Gastrocnemius medialis (tissue), 4 donors: ENCODE measurements around the gene ADRA2A. TPM values are rescaled to one million over a fixed set of nuclear protein-coding genes. Genes with fewer than 3 reads are reported as not detected.

Experiments
- ATAC-seq, 2 donors: fragments of 150-250 bp; one replicate each; pipeline ENCODE4 v1.9.1; 2016
- DNase-seq, 2 donors: peaks; one replicate each; pipeline ENCODE4 v3.0.0-alpha.2; 2019
- H3K27ac ChIP-seq, 4 donors: fragments of 200-600 bp; sonication (generic); 1 replicate in 1 of 4; 2 replicates in 3 of 4; pipeline ENCODE4 v1.5.1; 2016 to 2018; ENCODE audit warnings: mild to moderate bottlenecking in 2 of 4, moderate library complexity in 1 of 4
- H3K27me3 ChIP-seq, 3 donors: fragments of 200-600 bp; sonication (generic) in 2 of 3; 1 replicate in 1 of 3; 2 replicates in 2 of 3; pipeline versions ENCODE4 v1.5.1 to v1.6.0; 2016 to 2019; ENCODE audit warnings: mild to moderate bottlenecking in 1 of 3, moderate library complexity in 1 of 3
- H3K36me3 ChIP-seq, 2 donors: fragments of 200-600 bp; sonication (generic) in 1 of 2; one replicate each; pipeline ENCODE4 v1.5.1; 2017 to 2018
- H3K4me1 ChIP-seq, 2 donors: fragments of 200-600 bp; sonication (generic) in 1 of 2; one replicate each; pipeline ENCODE4 v1.5.1; 2016 to 2017; ENCODE audit warnings: mild to moderate bottlenecking in 2 of 2
- H3K4me3 ChIP-seq, 4 donors: fragments of 200-600 bp; sonication (generic) in 3 of 4; 1 replicate in 1 of 4; 2 replicates in 3 of 4; pipeline ENCODE4 v1.5.1; 2016 to 2019; ENCODE audit warnings: mild to moderate bottlenecking in 2 of 4
- H3K9me3 ChIP-seq, 3 donors: fragments of 200-600 bp; sonication (generic) in 2 of 3; 1 replicate in 1 of 3; 2 replicates in 2 of 3; pipeline ENCODE4 v1.5.1; 2016 to 2019
- CTCF ChIP-seq, 5 experiments: fragments of 450-650 bp in 3 of 5; fragments of 200-600 bp in 2 of 5; sonication (generic) in 2 of 5; IDR thresholded peaks in 4 of 5; conservative IDR thresholded peaks in 1 of 5; 1 replicate in 4 of 5; 2 replicates in 1 of 5; pipeline ENCODE4 v1.5.1; 2016 to 2019; ENCODE audit warnings: antibody characterized with exemption in 5 of 5, mild to moderate bottlenecking in 3 of 5, moderate library complexity in 3 of 5
- POLR2A ChIP-seq, 2 donors: fragments of 450-650 bp; IDR thresholded peaks; one replicate each; pipeline ENCODE4 v1.6.1; 2017; ENCODE audit warnings: antibody characterized with exemption in 2 of 2, mild to moderate bottlenecking in 2 of 2, moderate library complexity in 2 of 2
- in situ Hi-C, 4 donors: fragments of 200-750 bp; cut with MboI; loops; one replicate each; pipeline versions ENCODE4 v1.15.0 to v1.8.0; 2017; ENCODE audit warnings: low sequenced_read_pairs in 4 of 4
- intact Hi-C: fragments of 100-400 bp; cut with DNase I; formaldehyde crosslinking; loops from one replicate; pipeline ENCODE4 v1.15.1; 2023; ENCODE audit warnings: low total_unique reads
- total RNA-seq, 4 donors: library from RNA; depleted of rRNA; stranded (reverse); fragments of >200 nt; gene quantifications; one replicate each; pipeline versions ENCODE4 v1.1.0 to v1.2.3, GENCODE V29; 2016

Gene ADRA2A
- total RNA-seq, 4 donors from 2014 or later = 0.19 to 0.94 (median 0.36) TPM

GRCh38 chr10:111087968-111088505 is 11.2 kb downstream of the ADRA2A start:
- DNase-seq (no peak), ATAC-seq (no peak)
- no peak for TF ChIP-seq POLR2A (IDR thresholded peaks at IDR 0.05)
- TF ChIP-seq CTCF (IDR thresholded peaks at IDR 0.05 in 4 of 5, conservative IDR thresholded peaks at IDR 0.05 in 1 of 5) = no peak
- in situ Hi-C loops = loop anchor here in 3 of 4 donors (25.0 kb wide), 2 partner anchors 274 to 524 kb away; no protein-coding TSS in a partner anchor
- intact Hi-C loops = no loop called here
- Histone ChIP-seq H3K9me3 (no peaks in the 10 kb centered on the region), H3K4me3 (no peak overlapping the region), H3K27me3 (no peaks in the 10 kb centered on the region), H3K4me1 (no peaks in the 10 kb centered on the region), H3K36me3 (no peaks in the 10 kb centered on the region), H3K27ac (no peak overlapping the region)

- intact Hi-C loops (no loop called here), in situ Hi-C loops (loop anchor here in 3 of 4 donors (25.0 kb wide), 2 partner anchors 273 to 523 kb away; no protein-coding TSS in a partner anchor)
- Histone ChIP-seq H3K27me3 (no peaks in the 10 kb centered on the region), H3K27ac (no peak overlapping the region), H3K4me1 (no peaks in the 10 kb centered on the region), H3K36me3 (no peaks in the 10 kb centered on the region), H3K4me3 (no peak overlapping the region), H3K9me3 (no peaks in the 10 kb centered on the region)
- ATAC-seq (no peak), DNase-seq (no peak)
- no peak for TF ChIP-seq CTCF (IDR thresholded peaks at IDR 0.05 in 4 of 5, conservative IDR thresholded peaks at IDR 0.05 in 1 of 5)
- no peak for TF ChIP-seq POLR2A (IDR thresholded peaks at IDR 0.05)
These were observed 12.5 kb downstream of the ADRA2A start for GRCh38 chr10:111089293-111089692.

- intact Hi-C loops (no loop called here), in situ Hi-C loops (loop anchor here in 3 of 4 donors (25.0 kb wide), 2 partner anchors 270 to 520 kb away; no protein-coding TSS in a partner anchor)
- Histone ChIP-seq H3K27ac (no peak overlapping the region), H3K27me3 (no peaks in the 10 kb centered on the region), H3K36me3 (no peaks in the 10 kb centered on the region), H3K9me3 (no peaks in the 10 kb centered on the region), H3K4me3 (no peak overlapping the region), H3K4me1 (no peaks in the 10 kb centered on the region)
- DNase-seq = no peak
- no peak for ATAC-seq
- no peak for TF ChIP-seq POLR2A (IDR thresholded peaks at IDR 0.05)
- no peak for TF ChIP-seq CTCF (IDR thresholded peaks at IDR 0.05 in 4 of 5, conservative IDR thresholded peaks at IDR 0.05 in 1 of 5)
These were observed 15.0 kb downstream of the ADRA2A start for GRCh38 chr10:111091833-111092232.

GRCh38 chr10:111093741-111094380 is 17.0 kb downstream of the ADRA2A start:
- intact Hi-C loops = no loop called here
- Histone ChIP-seq H3K4me3 (no peak overlapping the region), H3K9me3 (no peaks in the 10 kb centered on the region), H3K36me3 (no peaks in the 10 kb centered on the region), H3K27ac (no peak overlapping the region), H3K4me1 (no peaks in the 10 kb centered on the region), H3K27me3 (no peaks in the 10 kb centered on the region)
- in situ Hi-C loops = loop anchor here in 3 of 4 donors (25.0 kb wide), 2 partner anchors 268 to 518 kb away; no protein-coding TSS in a partner anchor
- no peak for ATAC-seq
- no peak for DNase-seq
- TF ChIP-seq CTCF (IDR thresholded peaks at IDR 0.05 in 4 of 5, conservative IDR thresholded peaks at IDR 0.05 in 1 of 5) = no peak
- TF ChIP-seq POLR2A (IDR thresholded peaks at IDR 0.05) = no peak
